OCI-LY1 (cell line): ENCODE data around the gene ADCY2.

Source experiments
- EZH2 ChIP-seq: fragments of 200-600 bp; sonication (generic), shearing (Covaris generic); IDR thresholded peaks from 2 replicates; pipeline ENCODE4 v1.8.0; 2017; ENCODE audit warnings: borderline replicate concordance, mixed run types, mild to moderate bottlenecking, antibody characterized with exemption, low read length, moderate library complexity, mixed read lengths
- TF ChIP-seq, protein P1 (sequence below): fragments of 200-600 bp; sonication (generic), shearing (Covaris generic); IDR thresholded peaks from 2 replicates; pipeline ENCODE4 v1.5.1; 2017; ENCODE audit warnings: mild to moderate bottlenecking, antibody characterized with exemption, low read length, moderate library complexity, mixed read lengths

DNA sequence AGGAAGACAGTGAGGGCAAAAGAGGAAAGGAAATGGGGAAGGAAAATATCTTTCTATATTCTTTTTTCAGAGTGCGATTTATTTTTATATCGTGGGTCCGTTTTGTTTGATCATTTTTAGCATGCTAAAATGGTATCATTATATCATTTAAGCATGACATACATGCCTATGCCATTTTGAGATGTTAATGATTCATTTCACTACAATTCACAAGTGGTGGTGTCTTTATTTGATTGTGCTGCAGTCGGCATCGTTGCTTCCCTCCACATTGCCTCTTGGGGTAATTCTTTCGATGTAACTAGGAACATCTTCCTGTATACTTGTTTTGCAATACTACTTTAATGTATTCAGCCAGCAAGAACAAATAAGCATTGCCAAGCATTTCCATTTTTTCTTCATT, 309.8 kb downstream of the ADCY2 start:
- no peak for TF ChIP-seq EZH2
- TF ChIP-seq, protein P1, sequence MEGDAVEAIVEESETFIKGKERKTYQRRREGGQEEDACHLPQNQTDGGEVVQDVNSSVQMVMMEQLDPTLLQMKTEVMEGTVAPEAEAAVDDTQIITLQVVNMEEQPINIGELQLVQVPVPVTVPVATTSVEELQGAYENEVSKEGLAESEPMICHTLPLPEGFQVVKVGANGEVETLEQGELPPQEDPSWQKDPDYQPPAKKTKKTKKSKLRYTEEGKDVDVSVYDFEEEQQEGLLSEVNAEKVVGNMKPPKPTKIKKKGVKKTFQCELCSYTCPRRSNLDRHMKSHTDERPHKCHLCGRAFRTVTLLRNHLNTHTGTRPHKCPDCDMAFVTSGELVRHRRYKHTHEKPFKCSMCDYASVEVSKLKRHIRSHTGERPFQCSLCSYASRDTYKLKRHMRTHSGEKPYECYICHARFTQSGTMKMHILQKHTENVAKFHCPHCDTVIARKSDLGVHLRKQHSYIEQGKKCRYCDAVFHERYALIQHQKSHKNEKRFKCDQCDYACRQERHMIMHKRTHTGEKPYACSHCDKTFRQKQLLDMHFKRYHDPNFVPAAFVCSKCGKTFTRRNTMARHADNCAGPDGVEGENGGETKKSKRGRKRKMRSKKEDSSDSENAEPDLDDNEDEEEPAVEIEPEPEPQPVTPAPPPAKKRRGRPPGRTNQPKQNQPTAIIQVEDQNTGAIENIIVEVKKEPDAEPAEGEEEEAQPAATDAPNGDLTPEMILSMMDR: no peak
